HepG2 (cell line): Measurements from ENCODE around the gene ATRNL1. TPM values are rescaled to one million over a fixed set of nuclear protein-coding genes. Genes with fewer than 3 reads are reported as not detected.
A peak's percentile ranks its signal among the peaks of the same experiment; 100 is the strongest.
"Not testable (repeated sequence)": the region's sequence is repeated elsewhere in the genome, so short reads cannot be mapped to it uniquely, and the experiment has no call there.

ENCODE experiments used
- ATAC-seq: fragments of 200-7000 bp; cut with Tn5 transposase; 3 replicates; pipeline ENCODE4 v1.9.1; 2020; ENCODE audit warnings: mild to moderate bottlenecking, moderate library complexity
- BruUV-seq: library from RNA; stranded (reverse); fragments of 400-500 nt; replicated peaks from 2 replicates; lab custom pipeline; 2021; lab: Mats Ljungman, UMichigan
- CTCF ChIA-PET: fragments of 300-600 bp; formaldehyde crosslinking; extraction: SDS; loops from one replicate; lab custom pipeline; 2021; ENCODE audit warnings: low total read pairs, inconsistent platforms, low intra/inter-chr PET ratio; lab: Yijun Ruan, JAX
- POLR2A ChIA-PET: fragments of 350-600 bp; sonication (Branson Sonifier 250); formaldehyde crosslinking; loops from one replicate; lab custom pipeline; 2020; ENCODE audit warnings: antibody characterized with exemption, inconsistent platforms; lab: Yijun Ruan, JAX
- DNase-seq: peaks from one replicate; pipeline ENCODE4 v3.0.0-alpha.2; 2015; ENCODE audit warnings: low spot score
- FAIRE-seq: peaks from 3 replicates; lab custom pipeline; 2011; peaks lifted over from hg19 to GRCh38; lab: Jason Lieb, UNC
- H2AFZ ChIP-seq: one replicate; pipeline ENCODE4 v1.6.1; 2011; ENCODE audit warnings: low read length, inconsistent platforms
- H3K27ac ChIP-seq: fragments of 300-600 bp; 3 replicates; pipeline ENCODE4 v1.8.0; 2011; ENCODE audit warnings: mixed run types, mild to moderate bottlenecking, mixed read lengths, low read length, inconsistent platforms; ENCODE audit not compliant: insufficient read depth; ENCODE audit errors: extremely low read length
- H3K27me3 ChIP-seq, 2 experiments: fragments of 200-600 bp in 1 of 2; 2 replicates in 1 of 2; 3 replicates in 1 of 2; pipeline versions ENCODE4 v1.6.0 to v1.8.0; 2011; ENCODE audit warnings: low read length in 2 of 2, mild to moderate bottlenecking in 2 of 2, moderate library complexity in 2 of 2, inconsistent platforms in 1 of 2; ENCODE audit not compliant: insufficient read depth in 2 of 2, control insufficient read depth in 1 of 2
- H3K36me3 ChIP-seq, 2 experiments: fragments of 200-600 bp in 1 of 2; replicated peaks in 1 of 2; 2 replicates in 1 of 2; 3 replicates in 1 of 2; pipeline versions ENCODE4 v1.5.1 to v1.8.0; 2011; ENCODE audit warnings: low read length in 2 of 2, inconsistent platforms in 1 of 2; ENCODE audit not compliant: insufficient read depth in 2 of 2, control insufficient read depth in 1 of 2
- H3K4me1 ChIP-seq: 2 replicates; pipeline ENCODE4 v1.5.1; 2012; ENCODE audit warnings: low read length, inconsistent platforms; ENCODE audit not compliant: insufficient read depth
- H3K4me2 ChIP-seq: 2 replicates; pipeline ENCODE4 v1.6.0; 2011; ENCODE audit warnings: low read depth, low read length, inconsistent platforms
- H3K4me3 ChIP-seq, 3 experiments: fragments of 200-600 bp in 1 of 3; sonication (generic), shearing (Covaris generic) in 1 of 3; replicated peaks in 1 of 3; 2 replicates each; pipeline ENCODE4 v1.5.1; 2011 to 2016; ENCODE audit warnings: low read length in 3 of 3, inconsistent platforms in 2 of 3, low read depth in 2 of 3, mild to moderate bottlenecking in 2 of 3, control low read depth in 1 of 3, mixed read lengths in 1 of 3; ENCODE audit not compliant: insufficient read depth in 1 of 3
- H3K79me2 ChIP-seq: one replicate; pipeline ENCODE4 v1.6.1; 2011; ENCODE audit warnings: low read length, inconsistent platforms; ENCODE audit not compliant: insufficient read depth
- H3K9ac ChIP-seq: 2 replicates; pipeline ENCODE4 v1.6.0; 2011; ENCODE audit warnings: mild to moderate bottlenecking, low read depth, low read length, inconsistent platforms; ENCODE audit not compliant: insufficient read depth
- H3K9me3 ChIP-seq: 2 replicates; pipeline ENCODE4 v1.5.1; 2012; ENCODE audit warnings: mild to moderate bottlenecking, low read length
- H4K20me1 ChIP-seq: 2 replicates; pipeline ENCODE4 v1.6.0; 2011; ENCODE audit warnings: inconsistent platforms, mild to moderate bottlenecking, low read length, moderate library complexity; ENCODE audit not compliant: insufficient read depth
- CTCF ChIP-seq: sonication (generic); formaldehyde crosslinking; IDR thresholded peaks from 2 replicates; pipeline ENCODE4 v1.5.0; 2020; ENCODE audit warnings: mild to moderate bottlenecking, missing genetic modification reagents, moderate library complexity
- SMC3 ChIP-seq: IDR thresholded peaks from 2 replicates; pipeline ENCODE4 v1.6.1; 2011; ENCODE audit warnings: low read length, improper control_type of control experiment
- STAG1 ChIP-seq: sonication (generic); formaldehyde crosslinking; IDR thresholded peaks from 2 replicates; pipeline ENCODE4 v1.4.0; 2020; ENCODE audit warnings: missing genetic modification reagents
- ZNF562 ChIP-seq: sonication (generic); formaldehyde crosslinking; IDR thresholded peaks from 2 replicates; pipeline ENCODE4 v1.8.0; 2022; ENCODE audit warnings: missing genetic modification reagents, borderline replicate concordance
- WGBS: methylation state at CpG from one replicate; pipeline ENCODE4 v1.1.6; 2017; ENCODE audit warnings: low lambda C conversion rate; 5-methylcytosine and 5-hydroxymethylcytosine counted together
- in situ Hi-C: cut with HindIII; loops from 2 replicates; pipeline ENCODE4 v1.10.0; 2017; ENCODE audit warnings: low pct_unique_long_range_greater_than_20kb; ENCODE audit not compliant: extremely low pct_ligation_motif_present
- intact Hi-C: fragments of 100-400 bp; cut with micrococcal nuclease; formaldehyde crosslinking; loops from one replicate; pipeline ENCODE4 v1.10.0; 2022; ENCODE audit not compliant: unreplicated experiment
- polyA plus RNA-seq, 8 experiments: library from polyadenylated mRNA; depleted of rRNA in 3 of 8; stranded (reverse) in 7 of 8; unstranded in 1 of 8; fragments of >200 nt; fragmentation: Illumina TruSeq in 4 of 8; extraction: Trizol in 4 of 8; gene quantifications; 2 replicates each; pipeline versions ENCODE4 v1.2.1 to v1.2.3, GENCODE V29; 2011 to 2016; ENCODE audit warnings: low read depth in 4 of 8, missing spikeins in 1 of 8, mixed read lengths in 1 of 8; ENCODE audit not compliant: insufficient read depth in 1 of 8
- total RNA-seq, 5 experiments: library from RNA; depleted of rRNA; stranded (reverse); fragments of >200 nt; fragmentation: Illumina TruSeq; extraction: Trizol; gene quantifications; 2 replicates each; pipeline ENCODE4 v1.2.3, GENCODE V29; 2016; ENCODE audit warnings: low read depth in 1 of 5

The ATRNL1 gene
- total and polyA plus RNA-seq, 2 of the 13 experiments (the other 11 are each of a cell fraction or from before 2014, with no cell fraction given) = 0.04 TPM; not detected in 1

GRCh38 chr10:115355162-115355760 lies 262.1 kb downstream of the ATRNL1 start:
- intact Hi-C loops = loop anchor here (1.0 to 10.0 kb wide), 4 partner anchors 62 to 933 kb away; no protein-coding TSS in a partner anchor
- in situ Hi-C loops = no loop called here
- no peaks in the 10 kb centered on the region for H3K4me1 ChIP-seq
- ATAC-seq (peak; percentile 87), DNase-seq (peak; percentile 63), FAIRE-seq (peak; percentile 52)
- POLR2A ChIA-PET = no interaction called here
- no peaks in the 10 kb centered on the region for H4K20me1 ChIP-seq
- no peaks in the 10 kb centered on the region for H3K79me2 ChIP-seq
- BruUV-seq = no TSS peak
- 0% methylated on average over 2 of the region's 2 CpGs for WGBS
- H3K9ac ChIP-seq = no peak overlapping the region
- H3K27ac ChIP-seq = no peak overlapping the region
- no peak overlapping the region for H2AFZ ChIP-seq
- CTCF ChIA-PET = interaction anchor here (0.6 to 2.0 kb wide), 4 partner anchors 62 to 1031 kb away, joined by 3 to 23 read pairs (median 9); no protein-coding TSS in a partner anchor
- TF ChIP-seq CTCF (CRISPR knock-in tag) (peak; percentile 77), STAG1 (CRISPR knock-in tag) (peak; percentile 83), ZNF562 (CRISPR knock-in tag) (no peak), SMC3 (peak; percentile 78)
- H3K4me2 ChIP-seq = no peak overlapping the region
- H3K9me3 ChIP-seq = no peaks in the 10 kb centered on the region
- H3K36me3 ChIP-seq = no peaks in the 10 kb centered on the region
- H3K4me3 ChIP-seq = no peak overlapping the region
- no peaks in the 10 kb centered on the region for H3K27me3 ChIP-seq

GRCh38 chr10:115367920-115368319 lies 274.8 kb downstream of the ATRNL1 start:
- DNase-seq, H2AFZ ChIP-seq, H3K36me3 ChIP-seq, H3K27me3 ChIP-seq, BruUV-seq, H3K79me2 ChIP-seq, H3K27ac ChIP-seq, H4K20me1 ChIP-seq, H3K4me3 ChIP-seq, FAIRE-seq, intact Hi-C loops, CTCF ChIA-PET, H3K4me1 ChIP-seq, ATAC-seq, H3K9ac ChIP-seq, POLR2A ChIA-PET, in situ Hi-C loops, H3K4me2 ChIP-seq: not testable (repeated sequence)
- WGBS = 75% methylated on average over 8 of the region's 18 CpGs
- H3K9me3 ChIP-seq = peaks cover 21% of the 10 kb centered on the region; the same call in 1 of the 2 replicates
